A673 (cell line): Measurements from ENCODE around the gene TNS3. TPM values are rescaled to one million over a fixed set of nuclear protein-coding genes. Genes with fewer than 3 reads are reported as not detected.

Experiments
- BruUV-seq: library from RNA; stranded (reverse); fragments of 400-500 nt; replicated peaks from 2 replicates; lab custom pipeline; 2021; lab: Mats Ljungman, UMichigan
- CTCF ChIA-PET: fragments of 300-600 bp; sonication (Branson Sonifier 250); formaldehyde crosslinking; loops from one replicate; lab custom pipeline; 2022; ENCODE audit warnings: antibody characterized with exemption; lab: Charles Lee
- POLR2A ChIA-PET: fragments of 300-600 bp; sonication (Branson Sonifier 250); formaldehyde crosslinking; loops from one replicate; lab custom pipeline; 2022; ENCODE audit warnings: antibody characterized with exemption; ENCODE audit not compliant: low non-redundant PET; lab: Charles Lee
- DNase-seq: peaks from one replicate; pipeline ENCODE4 v3.0.0-alpha.2; 2015; ENCODE audit warnings: low spot score
- H3K27ac ChIP-seq: fragments of 200-600 bp; sonication (generic); 2 replicates; pipeline ENCODE4 v1.5.1; 2016; ENCODE audit warnings: mixed run types, low read depth, mild to moderate bottlenecking, mixed read lengths, antibody characterized with exemption, low read length; ENCODE audit not compliant: poor library complexity, severe bottlenecking
- H3K27me3 ChIP-seq: fragments of 200-600 bp; sonication (generic); replicated peaks from 2 replicates; pipeline ENCODE4 v1.6.1; 2017; ENCODE audit warnings: mixed run types, low read depth, mild to moderate bottlenecking, mixed read lengths, antibody characterized with exemption, low read length; ENCODE audit not compliant: insufficient read depth, poor library complexity
- H3K36me3 ChIP-seq: fragments of 200-600 bp; sonication (generic); 2 replicates; pipeline ENCODE4 v1.6.1; 2016; ENCODE audit warnings: mixed run types, mild to moderate bottlenecking, mixed read lengths, antibody characterized with exemption, low read length; ENCODE audit not compliant: insufficient read depth, poor library complexity, severe bottlenecking
- H3K4me1 ChIP-seq: fragments of 200-600 bp; sonication (generic); 2 replicates; pipeline ENCODE4 v1.6.1; 2017; ENCODE audit warnings: mixed run types, mild to moderate bottlenecking, mixed read lengths, antibody characterized with exemption, low read length; ENCODE audit not compliant: insufficient read depth, poor library complexity, severe bottlenecking
- H3K4me3 ChIP-seq: fragments of 200-600 bp; sonication (generic); 2 replicates; pipeline ENCODE4 v1.5.1; 2016; ENCODE audit warnings: low read depth, mixed run types, mild to moderate bottlenecking, mixed read lengths, low read length; ENCODE audit not compliant: poor library complexity, severe bottlenecking
- H3K9me3 ChIP-seq: fragments of 200-600 bp; sonication (generic); 2 replicates; pipeline ENCODE4 v1.6.1; 2016; ENCODE audit warnings: mixed run types, low read depth, mild to moderate bottlenecking, mixed read lengths, antibody characterized with exemption, low read length; ENCODE audit not compliant: poor library complexity, severe bottlenecking
- CTCF ChIP-seq: fragments of 300-800, 200-600 bp; sonication (generic); conservative IDR thresholded peaks from 2 replicates; pipeline ENCODE4 v1.5.1; 2017; ENCODE audit warnings: low read depth, mild to moderate bottlenecking, antibody characterized with exemption, low read length, moderate library complexity, mixed read lengths
- EZH2 ChIP-seq: fragments of 200-600 bp; sonication (generic); IDR thresholded peaks from 2 replicates; pipeline ENCODE4 v1.6.1; 2017; ENCODE audit warnings: borderline replicate concordance, low read depth, mild to moderate bottlenecking, mixed read lengths, antibody characterized with exemption, low read length; ENCODE audit not compliant: poor library complexity, severe bottlenecking
- intact Hi-C: fragments of 100-400 bp; cut with micrococcal nuclease; formaldehyde crosslinking; loops from one replicate; pipeline ENCODE4 v1.10.0; 2022; ENCODE audit not compliant: unreplicated experiment
- total RNA-seq: library from RNA; stranded (reverse); gene quantifications from 2 replicates; pipeline ENCODE4 v1.2.3, GENCODE V29; 2021

The TNS3 gene
- total RNA-seq, 1 experiment from 2014 or later: not detected

DNA sequence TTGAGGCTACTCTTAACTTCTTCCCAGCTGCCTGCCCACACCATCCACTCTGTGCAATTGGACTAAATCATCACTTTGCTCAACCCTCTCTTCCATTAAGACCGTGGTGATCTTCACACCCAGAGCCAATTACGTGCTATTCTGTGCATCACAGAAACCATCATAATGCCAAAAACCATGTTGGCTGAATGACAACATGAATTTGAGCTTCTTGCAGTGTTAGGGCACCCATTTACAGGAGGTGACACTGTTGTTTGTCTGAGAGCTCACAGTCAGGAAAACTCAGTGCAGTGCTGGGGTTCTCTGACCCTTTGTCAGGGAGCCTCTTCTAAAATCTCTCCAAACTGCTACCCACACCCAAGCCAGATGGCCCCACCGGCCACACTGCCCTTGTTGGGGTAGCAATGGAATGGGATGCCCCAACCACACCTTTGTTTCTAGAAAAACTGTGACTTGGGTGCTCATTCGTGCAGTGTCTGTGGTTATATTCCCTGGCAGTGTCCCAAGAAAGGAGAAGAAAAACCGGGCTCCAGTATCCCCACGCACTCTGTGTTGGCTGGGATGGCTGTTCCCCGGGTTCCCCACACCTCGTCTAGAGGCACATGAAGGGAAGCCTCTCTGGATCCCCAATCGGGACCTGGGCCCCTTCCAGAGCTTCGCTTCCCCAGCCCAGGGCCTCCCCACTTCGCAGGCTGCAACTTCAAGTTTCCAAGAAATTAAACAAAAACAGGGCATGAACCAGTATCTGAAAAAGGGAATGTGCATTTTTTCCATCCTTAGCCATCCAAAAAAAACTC, 2.0 kb upstream of the TNS3 start:
- ChIA-PET CTCF (no interaction called here), POLR2A (no interaction called here)
- DNase-seq: no peak
- Histone ChIP-seq H3K27ac (no peak overlapping the region), H3K9me3 (no peaks in the 10 kb centered on the region), H3K36me3 (no peaks in the 10 kb centered on the region), H3K4me3 (no peak overlapping the region), H3K27me3 (peaks cover 32% of the 10 kb centered on the region), H3K4me1 (no peaks in the 10 kb centered on the region)
- intact Hi-C loops: no loop called here
- no TSS peak for BruUV-seq
- TF ChIP-seq EZH2 (no peak), CTCF (no peak)

GRCh38 chr7:47582764-47583738, 1.1 kb upstream of the TNS3 start:
- intact Hi-C loops: no loop called here
- Histone ChIP-seq H3K27me3 (peaks cover 32% of the 10 kb centered on the region), H3K27ac (no peak overlapping the region), H3K4me1 (no peaks in the 10 kb centered on the region), H3K36me3 (no peaks in the 10 kb centered on the region), H3K9me3 (no peaks in the 10 kb centered on the region), H3K4me3 (no peak overlapping the region)
- no peak for TF ChIP-seq CTCF
- no peak for TF ChIP-seq EZH2
- BruUV-seq: no TSS peak
- CTCF ChIA-PET: no interaction called here
- POLR2A ChIA-PET: no interaction called here
- no peak for DNase-seq

DNA sequence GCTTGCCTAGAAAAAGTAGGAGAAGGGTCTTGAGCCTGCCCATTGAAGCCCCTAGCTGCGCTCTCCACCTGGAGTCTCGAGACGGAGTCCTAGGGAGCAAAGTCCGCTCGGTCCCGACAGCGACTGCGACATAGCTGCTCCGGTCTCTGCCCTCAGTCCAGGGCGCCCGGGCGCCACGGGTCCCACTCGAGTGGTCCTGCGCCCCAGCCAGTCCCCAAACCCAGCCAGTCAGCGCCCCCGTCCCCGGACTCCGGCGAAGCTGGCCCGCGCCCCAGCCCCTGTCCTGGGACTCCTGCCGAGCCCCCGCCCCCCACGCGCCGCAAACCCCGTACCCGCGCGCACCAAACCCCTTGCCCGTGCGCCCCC, 490 bp downstream of the TNS3 start:
- H3K36me3 ChIP-seq: no peaks in the 10 kb centered on the region
- H3K27ac ChIP-seq: no peak overlapping the region
- TF ChIP-seq EZH2 (no peak), CTCF (no peak)
- peaks cover 32% of the 10 kb centered on the region for H3K27me3 ChIP-seq
- ChIA-PET POLR2A (interaction anchor here (0.7 kb wide), 1 partner anchor 35 kb away, joined by 8 read pairs; no protein-coding TSS in a partner anchor), CTCF (no interaction called here)
- no peaks in the 10 kb centered on the region for H3K9me3 ChIP-seq
- DNase-seq: no peak
- BruUV-seq: no TSS peak
- H3K4me3 ChIP-seq: no peak overlapping the region
- no peaks in the 10 kb centered on the region for H3K4me1 ChIP-seq
- intact Hi-C loops: no loop called here
